Stimulated activated naive CD8-positive, alpha-beta T cell treated with anti-CD3 and anti-CD28 coated beads, Interleukin-15, Interleukin-2, amounts not matched to agents 100 ng/mL and 50 ng/mL, for 24 hours (primary cell): Measurements from ENCODE around the gene OXNAD1.

Experiments used
- H3K27ac Mint-ChIP-seq: one replicate; pipeline ENCODE4 v1.8.0; 2021; ENCODE audit warnings: mild to moderate bottlenecking, mixed read lengths
- H3K27me3 Mint-ChIP-seq: one replicate; pipeline ENCODE4 v1.8.0; 2021; ENCODE audit warnings: mixed read lengths
- H3K36me3 Mint-ChIP-seq: one replicate; pipeline ENCODE4 v1.8.0; 2021; ENCODE audit warnings: low read depth, mixed read lengths
- H3K4me1 Mint-ChIP-seq: one replicate; pipeline ENCODE4 v1.8.0; 2021; ENCODE audit warnings: low read depth, mixed read lengths
- H3K4me3 Mint-ChIP-seq: one replicate; pipeline ENCODE4 v1.8.0; 2021; ENCODE audit warnings: mild to moderate bottlenecking, mixed read lengths
- H3K9me3 Mint-ChIP-seq: one replicate; pipeline ENCODE4 v1.8.0; 2021; ENCODE audit warnings: mixed read lengths

The OXNAD1 gene

DNA sequence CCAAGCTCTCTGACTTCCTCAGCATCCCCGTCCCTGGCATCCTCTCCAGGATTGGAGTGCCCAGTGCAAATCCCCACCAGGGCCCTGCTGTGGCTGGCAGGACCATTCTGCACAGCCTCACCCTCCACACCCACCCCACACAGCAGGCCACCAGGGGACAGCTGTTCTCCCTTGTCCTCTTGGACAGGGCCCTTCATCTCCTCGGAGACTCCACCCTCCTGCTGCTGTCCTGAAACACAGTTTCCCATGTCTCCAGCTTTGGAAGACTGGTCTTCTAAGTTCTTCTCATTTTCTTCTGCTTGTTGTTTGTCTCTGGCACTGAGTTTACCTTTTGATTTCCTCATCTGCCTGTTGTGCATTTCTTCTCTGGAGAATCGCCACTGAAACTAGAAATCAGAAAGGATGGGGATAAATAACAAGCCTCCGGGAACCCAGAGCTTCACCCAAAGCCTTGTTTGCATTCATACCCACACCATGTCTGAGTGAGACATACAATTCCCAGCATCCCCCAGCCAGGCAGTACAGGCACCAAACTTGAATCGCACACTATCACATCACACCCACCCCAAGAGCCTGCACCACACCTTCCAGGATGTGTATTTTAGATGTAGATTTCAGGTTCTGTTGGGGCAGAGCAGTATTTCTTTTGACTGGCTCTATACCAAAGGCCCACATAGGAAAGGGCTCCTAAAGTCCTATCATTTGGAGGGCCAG is 52.0 kb downstream of the OXNAD1 start:
- H3K36me3 Mint-ChIP-seq = peaks cover 76% of the 10 kb centered on the region
- H3K4me3 Mint-ChIP-seq = no peak overlapping the region
- H3K9me3 Mint-ChIP-seq = no peaks in the 10 kb centered on the region
- H3K27me3 Mint-ChIP-seq = no peaks in the 10 kb centered on the region
- peak overlapping the region; percentile 85 for H3K27ac Mint-ChIP-seq
- peaks cover 98% of the 10 kb centered on the region for H3K4me1 Mint-ChIP-seq

- Mint-ChIP-seq H3K36me3 (peaks cover 76% of the 10 kb centered on the region), H3K27ac (peak overlapping the region; percentile 95), H3K4me3 (no peak overlapping the region), H3K27me3 (no peaks in the 10 kb centered on the region), H3K4me1 (peaks cover 96% of the 10 kb centered on the region), H3K9me3 (no peaks in the 10 kb centered on the region)
These were observed 52.5 kb downstream of the OXNAD1 start for GRCh38 chr3:16317561-16317945.

GRCh38 chr3:16318176-16318575 is 53.2 kb downstream of the OXNAD1 start:
- Mint-ChIP-seq H3K36me3 (peaks cover 77% of the 10 kb centered on the region), H3K9me3 (no peaks in the 10 kb centered on the region), H3K4me1 (peaks cover 90% of the 10 kb centered on the region), H3K4me3 (no peak overlapping the region), H3K27ac (peak overlapping the region; percentile 95), H3K27me3 (no peaks in the 10 kb centered on the region)

DNA sequence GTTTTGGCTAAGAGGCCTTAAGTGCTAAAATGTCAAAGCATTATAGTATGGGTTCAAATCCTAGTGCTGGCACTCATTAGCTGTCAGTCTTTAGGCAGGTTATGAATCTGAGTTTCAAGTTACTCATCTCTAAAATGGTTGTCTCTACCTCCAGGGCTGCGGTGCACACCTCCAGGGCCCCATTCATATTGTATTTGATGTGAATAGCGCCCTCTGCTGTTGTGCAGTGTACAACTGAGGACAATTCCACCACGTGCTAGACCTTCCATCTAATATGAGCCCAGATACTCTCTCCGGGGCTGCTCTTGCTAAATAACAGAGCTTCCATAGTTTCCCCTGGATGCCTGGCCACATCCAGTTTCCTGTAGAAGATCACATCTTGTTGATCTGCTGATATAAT is 54.3 kb downstream of the OXNAD1 start:
- peak overlapping the region; percentile 95 for H3K27ac Mint-ChIP-seq
- peaks cover 79% of the 10 kb centered on the region for H3K36me3 Mint-ChIP-seq
- no peaks in the 10 kb centered on the region for H3K9me3 Mint-ChIP-seq
- H3K4me1 Mint-ChIP-seq = peaks cover 79% of the 10 kb centered on the region
- peak overlapping the region; percentile 21 for H3K4me3 Mint-ChIP-seq
- no peaks in the 10 kb centered on the region for H3K27me3 Mint-ChIP-seq

GRCh38 chr3:16319723-16320122 is 54.7 kb downstream of the OXNAD1 start:
- no peaks in the 10 kb centered on the region for H3K9me3 Mint-ChIP-seq
- peaks cover 80% of the 10 kb centered on the region for H3K36me3 Mint-ChIP-seq
- peaks cover 75% of the 10 kb centered on the region for H3K4me1 Mint-ChIP-seq
- H3K4me3 Mint-ChIP-seq = no peak overlapping the region
- H3K27me3 Mint-ChIP-seq = no peaks in the 10 kb centered on the region
- peak overlapping the region; percentile 95 for H3K27ac Mint-ChIP-seq

GRCh38 chr3:16320711-16321110 is 55.7 kb downstream of the OXNAD1 start:
- H3K9me3 Mint-ChIP-seq = no peaks in the 10 kb centered on the region
- peaks cover 70% of the 10 kb centered on the region for H3K4me1 Mint-ChIP-seq
- H3K27ac Mint-ChIP-seq = peak overlapping the region; percentile 95
- peaks cover 78% of the 10 kb centered on the region for H3K36me3 Mint-ChIP-seq
- H3K27me3 Mint-ChIP-seq = no peaks in the 10 kb centered on the region
- no peak overlapping the region for H3K4me3 Mint-ChIP-seq

DNA sequence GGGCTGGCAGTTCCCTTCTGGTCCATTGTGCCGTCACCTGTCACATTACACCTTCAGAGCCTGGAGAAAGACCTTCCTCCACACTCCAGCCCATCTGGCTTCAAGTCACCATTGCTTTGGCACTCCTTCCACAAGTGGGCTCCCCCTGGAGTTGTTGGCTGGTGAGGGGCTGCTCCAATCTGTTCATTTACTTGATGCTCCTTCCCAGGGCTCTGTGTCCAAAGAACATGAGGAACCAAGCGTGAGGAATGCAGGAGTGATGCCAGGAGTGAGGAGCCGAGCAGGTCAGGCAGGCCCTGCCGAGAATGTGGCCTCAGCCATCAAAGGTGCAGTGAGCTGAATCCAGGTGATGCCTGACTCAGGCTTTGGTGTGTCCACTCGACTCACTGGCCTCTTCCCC is 57.2 kb downstream of the OXNAD1 start:
- Mint-ChIP-seq H3K4me1 (peaks cover 61% of the 10 kb centered on the region), H3K27ac (peak overlapping the region; percentile 15), H3K36me3 (peaks cover 77% of the 10 kb centered on the region), H3K9me3 (no peaks in the 10 kb centered on the region), H3K27me3 (no peaks in the 10 kb centered on the region), H3K4me3 (no peak overlapping the region)

DNA sequence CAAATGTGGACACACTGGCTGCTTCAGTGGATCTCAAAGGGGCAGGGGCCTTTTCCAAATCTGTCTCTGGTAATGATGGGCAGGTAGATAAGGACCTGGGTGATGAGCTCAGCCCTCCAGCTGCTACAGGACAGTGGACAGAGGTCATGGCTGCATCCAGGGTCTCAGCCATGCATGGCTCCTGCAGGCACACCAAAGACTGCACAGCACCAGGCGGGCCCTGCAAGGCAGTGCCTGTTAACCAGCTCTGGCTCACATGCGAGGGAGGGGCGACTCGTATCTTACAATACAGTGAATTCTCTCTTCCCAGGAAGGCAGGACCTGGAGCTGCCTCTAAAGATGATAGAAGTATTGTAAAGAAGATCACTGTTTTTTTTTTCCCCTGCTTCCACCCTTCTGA is 58.7 kb downstream of the OXNAD1 start:
- H3K27me3 Mint-ChIP-seq = no peaks in the 10 kb centered on the region
- H3K36me3 Mint-ChIP-seq = peaks cover 72% of the 10 kb centered on the region
- H3K9me3 Mint-ChIP-seq = no peaks in the 10 kb centered on the region
- H3K27ac Mint-ChIP-seq = peak overlapping the region; percentile 52
- peaks cover 51% of the 10 kb centered on the region for H3K4me1 Mint-ChIP-seq
- H3K4me3 Mint-ChIP-seq = no peak overlapping the region

- Mint-ChIP-seq H3K27ac (peak overlapping the region; percentile 21), H3K9me3 (no peaks in the 10 kb centered on the region), H3K36me3 (peaks cover 75% of the 10 kb centered on the region), H3K27me3 (no peaks in the 10 kb centered on the region), H3K4me3 (no peak overlapping the region), H3K4me1 (peaks cover 32% of the 10 kb centered on the region)
These were observed 60.8 kb downstream of the OXNAD1 start for GRCh38 chr3:16325850-16326249.

GRCh38 chr3:16326724-16327349 is 61.8 kb downstream of the OXNAD1 start:
- peaks cover 5% of the 10 kb centered on the region for H3K9me3 Mint-ChIP-seq
- H3K4me3 Mint-ChIP-seq = no peak overlapping the region
- H3K36me3 Mint-ChIP-seq = peaks cover 77% of the 10 kb centered on the region
- no peaks in the 10 kb centered on the region for H3K27me3 Mint-ChIP-seq
- H3K27ac Mint-ChIP-seq = peak overlapping the region; percentile 45
- peaks cover 22% of the 10 kb centered on the region for H3K4me1 Mint-ChIP-seq

DNA sequence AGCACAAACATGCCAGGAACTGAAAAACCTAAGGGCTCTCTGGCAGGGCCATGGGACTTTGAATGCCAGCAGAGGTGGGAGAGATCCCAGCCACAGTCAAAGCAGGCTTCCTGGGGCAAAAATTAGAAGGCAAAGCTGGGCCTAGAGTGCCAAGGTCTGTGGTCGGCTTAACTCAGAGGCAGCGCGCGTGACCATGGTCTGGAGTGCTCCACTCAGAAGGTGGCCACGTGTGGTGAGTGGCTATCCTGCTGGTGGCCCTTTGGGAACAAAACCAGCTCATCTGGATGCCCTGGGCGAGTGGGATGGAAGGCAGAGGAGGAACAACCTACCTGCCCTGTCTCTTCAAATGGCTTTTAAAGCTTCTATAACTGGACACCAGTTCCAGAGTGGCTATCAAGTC is 63.1 kb downstream of the OXNAD1 start:
- H3K4me3 Mint-ChIP-seq = no peak overlapping the region
- no peaks in the 10 kb centered on the region for H3K27me3 Mint-ChIP-seq
- peaks cover 82% of the 10 kb centered on the region for H3K36me3 Mint-ChIP-seq
- peaks cover 15% of the 10 kb centered on the region for H3K9me3 Mint-ChIP-seq
- peaks cover 24% of the 10 kb centered on the region for H3K4me1 Mint-ChIP-seq
- peak overlapping the region; percentile 63 for H3K27ac Mint-ChIP-seq

DNA sequence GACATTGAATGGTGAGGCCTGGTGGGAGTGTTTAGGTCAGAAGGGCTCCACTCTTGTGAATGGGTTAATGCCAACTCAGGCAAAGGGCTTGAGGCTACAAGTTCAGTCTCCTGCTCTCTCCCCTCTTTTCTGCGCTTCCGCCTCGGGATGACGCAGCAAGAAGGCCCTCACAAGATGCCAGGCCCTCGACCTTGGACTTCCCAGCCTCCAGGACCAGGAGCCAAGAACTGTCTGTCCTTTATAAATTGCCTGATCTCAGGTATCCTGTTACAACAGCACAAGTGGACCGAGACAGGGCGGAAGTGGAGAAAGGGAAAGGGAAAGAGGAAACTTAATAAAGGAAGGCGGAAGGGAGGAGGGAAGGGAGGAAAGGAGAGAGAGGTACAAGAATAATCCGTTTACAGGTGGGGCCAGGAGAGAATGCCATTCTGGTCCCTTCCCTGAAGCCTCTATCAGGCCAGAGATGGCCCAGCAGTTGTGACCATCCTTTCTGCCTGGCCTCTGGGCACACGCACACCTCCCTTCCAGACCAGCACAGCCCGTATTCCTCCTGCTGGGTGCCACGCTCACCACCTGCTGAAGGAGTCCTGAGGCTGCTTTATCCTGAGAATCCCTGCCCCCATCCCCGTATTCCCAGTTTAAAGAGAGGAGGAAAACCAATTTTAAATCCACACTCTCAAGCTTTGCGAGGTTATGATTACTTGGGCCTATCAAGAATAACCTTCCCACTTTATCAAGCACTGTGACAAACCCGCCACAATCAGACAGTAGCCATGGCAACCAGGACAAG is 64.2 kb downstream of the OXNAD1 start:
- peaks cover 27% of the 10 kb centered on the region for H3K4me1 Mint-ChIP-seq
- H3K9me3 Mint-ChIP-seq = peaks cover 15% of the 10 kb centered on the region
- no peaks in the 10 kb centered on the region for H3K27me3 Mint-ChIP-seq
- no peak overlapping the region for H3K27ac Mint-ChIP-seq
- H3K36me3 Mint-ChIP-seq = peaks cover 81% of the 10 kb centered on the region
- H3K4me3 Mint-ChIP-seq = no peak overlapping the region

DNA sequence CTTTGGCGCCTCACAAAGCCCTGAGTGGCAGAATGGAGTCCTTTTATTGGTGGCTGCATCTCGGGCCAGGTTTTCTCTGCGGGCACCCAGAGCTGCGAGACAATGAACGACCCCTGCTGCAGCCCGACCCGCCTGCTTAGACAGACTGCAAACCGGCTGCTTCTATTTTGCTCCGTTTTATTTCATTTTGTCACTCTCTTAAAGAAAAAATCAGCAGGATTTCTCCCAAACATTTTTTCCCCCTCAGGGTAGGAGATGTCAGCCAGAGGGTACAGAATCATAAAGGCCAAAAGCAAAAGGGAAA is 64.8 kb downstream of the OXNAD1 start:
- Mint-ChIP-seq H3K4me3 (no peak overlapping the region), H3K27me3 (no peaks in the 10 kb centered on the region), H3K27ac (no peak overlapping the region), H3K4me1 (peaks cover 33% of the 10 kb centered on the region), H3K36me3 (peaks cover 82% of the 10 kb centered on the region), H3K9me3 (peaks cover 15% of the 10 kb centered on the region)

- H3K36me3 Mint-ChIP-seq = peaks cover 82% of the 10 kb centered on the region
- no peak overlapping the region for H3K4me3 Mint-ChIP-seq
- H3K4me1 Mint-ChIP-seq = peaks cover 35% of the 10 kb centered on the region
- no peak overlapping the region for H3K27ac Mint-ChIP-seq
- peaks cover 15% of the 10 kb centered on the region for H3K9me3 Mint-ChIP-seq
- no peaks in the 10 kb centered on the region for H3K27me3 Mint-ChIP-seq
These were observed 65.3 kb downstream of the OXNAD1 start for GRCh38 chr3:16330351-16330750.

GRCh38 chr3:16331319-16331883 is 66.4 kb downstream of the OXNAD1 start:
- H3K9me3 Mint-ChIP-seq = peaks cover 15% of the 10 kb centered on the region
- H3K36me3 Mint-ChIP-seq = peaks cover 83% of the 10 kb centered on the region

More at GRCh38 chr3:16331319-16331883, 66.4 kb downstream of the OXNAD1 start:
- Mint-ChIP-seq H3K27me3 (no peaks in the 10 kb centered on the region), H3K4me3 (no peak overlapping the region), H3K27ac (no peak overlapping the region), H3K4me1 (peaks cover 32% of the 10 kb centered on the region)
